NB4 (cell line): ENCODE data around the gene AFAP1L1.

Source experiments
- POLR2A ChIP-seq: IDR thresholded peaks from 2 replicates; pipeline ENCODE4 v1.6.1; 2011; ENCODE audit warnings: mild to moderate bottlenecking; ENCODE audit not compliant: insufficient read length; ENCODE audit errors: extremely low read depth
- TF ChIP-seq, protein P1 (sequence below): IDR thresholded peaks from 2 replicates; pipeline ENCODE4 v1.6.1; 2011; ENCODE audit warnings: low read depth, low read length
- TF ChIP-seq, protein P2 (sequence below): IDR thresholded peaks from one replicate; pipeline ENCODE4 v1.5.1; 2012; ENCODE audit warnings: low read depth, low read length

DNA sequence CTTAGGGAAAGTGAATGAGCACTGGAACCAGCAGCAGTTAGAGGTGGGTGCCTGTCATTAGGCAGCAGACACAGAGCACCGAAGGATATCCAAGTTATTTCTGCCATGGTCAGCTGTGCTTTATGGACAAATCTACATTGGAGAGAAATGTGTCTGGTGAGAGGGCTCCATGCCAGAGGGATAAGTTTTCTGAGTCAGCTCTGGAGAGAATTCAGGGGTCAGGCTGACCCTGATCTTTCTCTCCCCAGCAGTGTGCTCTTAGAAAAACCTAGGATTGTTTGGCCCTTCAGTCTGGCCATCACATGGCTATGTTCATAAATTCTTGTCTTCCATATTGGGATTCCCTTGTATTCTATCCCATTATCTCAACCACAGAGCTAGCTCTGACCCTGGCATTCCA is 116.3 kb downstream of the AFAP1L1 start:
- no peak for TF ChIP-seq POLR2A
- TF ChIP-seq, protein P1, sequence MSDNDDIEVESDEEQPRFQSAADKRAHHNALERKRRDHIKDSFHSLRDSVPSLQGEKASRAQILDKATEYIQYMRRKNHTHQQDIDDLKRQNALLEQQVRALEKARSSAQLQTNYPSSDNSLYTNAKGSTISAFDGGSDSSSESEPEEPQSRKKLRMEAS = no peak
- TF ChIP-seq, protein P2, sequence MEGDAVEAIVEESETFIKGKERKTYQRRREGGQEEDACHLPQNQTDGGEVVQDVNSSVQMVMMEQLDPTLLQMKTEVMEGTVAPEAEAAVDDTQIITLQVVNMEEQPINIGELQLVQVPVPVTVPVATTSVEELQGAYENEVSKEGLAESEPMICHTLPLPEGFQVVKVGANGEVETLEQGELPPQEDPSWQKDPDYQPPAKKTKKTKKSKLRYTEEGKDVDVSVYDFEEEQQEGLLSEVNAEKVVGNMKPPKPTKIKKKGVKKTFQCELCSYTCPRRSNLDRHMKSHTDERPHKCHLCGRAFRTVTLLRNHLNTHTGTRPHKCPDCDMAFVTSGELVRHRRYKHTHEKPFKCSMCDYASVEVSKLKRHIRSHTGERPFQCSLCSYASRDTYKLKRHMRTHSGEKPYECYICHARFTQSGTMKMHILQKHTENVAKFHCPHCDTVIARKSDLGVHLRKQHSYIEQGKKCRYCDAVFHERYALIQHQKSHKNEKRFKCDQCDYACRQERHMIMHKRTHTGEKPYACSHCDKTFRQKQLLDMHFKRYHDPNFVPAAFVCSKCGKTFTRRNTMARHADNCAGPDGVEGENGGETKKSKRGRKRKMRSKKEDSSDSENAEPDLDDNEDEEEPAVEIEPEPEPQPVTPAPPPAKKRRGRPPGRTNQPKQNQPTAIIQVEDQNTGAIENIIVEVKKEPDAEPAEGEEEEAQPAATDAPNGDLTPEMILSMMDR = no peak
